Amniotic epithelial cell (primary cell): ENCODE data around the gene EML6.

Experiments
- DNase-seq: peaks from one replicate; pipeline ENCODE4 v3.0.0-alpha.2; 2010; ENCODE audit warnings: low read depth

EML6 gene

DNA sequence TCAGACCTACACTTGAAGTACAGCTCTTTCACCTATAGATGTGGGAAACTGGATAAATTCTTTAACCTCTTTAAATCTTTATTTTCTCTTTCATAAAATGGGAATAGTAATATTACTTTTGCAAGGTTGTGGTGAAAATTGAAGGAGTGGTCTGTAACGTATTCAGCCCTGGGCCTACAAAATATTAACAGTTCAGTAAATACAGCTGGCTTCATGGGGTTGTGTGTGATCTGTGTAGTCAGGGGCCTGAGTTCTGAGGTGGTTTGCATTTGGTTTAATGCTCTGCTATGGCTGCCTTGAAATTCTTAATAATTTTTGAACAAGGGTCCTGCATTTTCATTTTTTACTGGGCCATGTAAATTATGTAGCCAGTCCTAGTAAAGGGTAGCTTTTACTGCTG lies 16.8 kb upstream of the EML6 start:
- no peak for DNase-seq

DNA sequence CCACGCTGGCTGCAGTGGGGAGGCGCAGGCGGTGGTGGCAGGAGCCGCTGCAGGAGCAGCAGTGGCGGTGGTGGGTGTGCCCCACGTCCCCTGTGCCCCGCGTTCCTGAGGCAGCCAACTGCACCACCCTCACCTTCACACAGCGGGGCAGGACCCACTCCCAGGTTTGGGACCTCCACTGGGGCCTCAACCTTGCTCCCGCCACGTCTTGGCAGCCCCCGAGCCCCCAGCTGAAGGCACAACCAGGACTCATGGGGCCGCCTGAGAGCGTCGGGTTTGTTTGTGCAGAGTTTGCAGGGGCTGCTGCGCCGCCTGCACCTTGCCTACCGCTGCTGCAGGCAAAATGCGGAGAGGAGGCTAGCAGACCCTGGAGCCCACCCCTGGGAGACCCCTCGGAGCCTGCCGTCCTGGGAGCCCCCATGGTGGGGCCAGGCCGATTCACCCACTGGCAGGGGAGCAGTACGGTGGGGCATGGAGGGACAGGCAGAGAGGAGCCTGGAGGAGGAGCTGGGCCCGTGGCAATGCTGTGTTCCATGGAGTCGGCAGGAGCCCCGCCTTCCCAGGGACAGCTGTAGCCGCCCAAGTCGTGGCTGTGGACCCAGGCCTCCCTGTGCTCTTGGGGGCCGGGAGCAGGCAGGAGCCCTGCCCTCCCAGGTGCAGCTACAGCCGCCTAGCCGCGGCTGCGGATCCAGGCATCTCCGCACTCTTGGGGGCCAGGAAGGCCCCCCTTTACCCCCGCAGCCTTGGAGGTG lies 14.7 kb upstream of the EML6 start:
- DNase-seq, result no peak

DNA sequence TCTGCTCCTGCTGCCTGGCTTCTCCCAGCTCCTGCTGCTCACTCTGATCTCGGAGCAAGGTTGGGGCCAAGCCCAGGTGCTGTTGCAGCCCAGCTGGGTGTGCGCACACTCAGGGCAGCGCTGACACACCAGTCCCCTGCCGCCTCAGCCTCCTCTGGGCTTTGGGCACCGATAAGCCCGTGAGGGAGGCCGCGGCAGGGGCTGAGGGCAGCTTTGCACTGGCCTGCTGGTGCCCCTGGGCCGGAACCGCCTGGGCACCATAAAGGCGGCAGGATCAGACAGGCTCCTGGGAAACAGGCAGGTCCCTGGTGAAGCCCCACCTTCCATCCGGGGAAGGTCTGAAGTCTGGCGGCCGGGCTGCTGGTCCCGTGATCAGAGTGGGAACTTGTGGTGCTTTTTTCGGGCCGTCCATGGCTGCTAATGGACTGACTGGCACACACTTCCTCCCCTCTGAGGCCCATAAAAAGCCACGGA lies 14.1 kb upstream of the EML6 start:
- no peak for DNase-seq

DNA sequence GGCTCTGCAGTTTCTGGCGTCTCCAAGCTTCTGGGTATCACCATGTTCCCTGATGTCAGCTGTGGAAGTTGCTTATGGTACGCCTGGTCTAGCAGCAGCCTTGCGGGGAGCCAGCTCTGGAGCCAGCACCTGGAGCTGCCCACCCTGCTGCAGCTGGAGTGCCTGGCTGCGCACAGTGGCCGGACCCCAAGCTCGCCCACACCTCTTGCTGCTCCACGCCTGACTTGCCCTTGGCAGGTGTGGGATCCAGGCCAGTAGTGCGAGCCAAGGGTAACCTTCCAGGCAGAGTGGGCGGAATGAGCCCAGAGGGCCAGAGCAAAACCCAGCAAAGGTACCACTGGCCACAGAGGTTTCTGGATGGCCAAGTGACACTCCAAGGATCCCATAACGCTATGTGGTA lies 13.2 kb upstream of the EML6 start:
- DNase-seq, result no peak

DNA sequence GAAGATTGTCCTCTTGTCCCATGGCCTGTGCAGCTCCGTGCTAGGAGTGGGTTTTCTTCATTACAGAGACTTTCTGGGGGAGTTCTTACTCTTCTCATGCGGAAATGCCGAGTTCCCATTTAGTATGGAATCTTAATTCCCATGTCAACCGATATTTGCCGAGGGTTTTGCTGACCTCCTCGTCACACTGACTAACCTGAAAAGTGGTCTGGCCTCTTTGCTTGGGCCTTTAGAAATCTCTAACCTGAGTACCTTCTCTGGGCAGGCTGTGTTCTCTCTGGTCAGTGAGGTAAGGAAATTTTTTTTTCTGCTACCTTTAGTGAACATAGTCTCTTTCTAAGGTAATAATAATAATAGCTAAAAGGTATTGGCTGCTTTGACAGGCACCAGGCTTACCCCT lies 10.9 kb upstream of the EML6 start:
- DNase-seq, result no peak

DNA sequence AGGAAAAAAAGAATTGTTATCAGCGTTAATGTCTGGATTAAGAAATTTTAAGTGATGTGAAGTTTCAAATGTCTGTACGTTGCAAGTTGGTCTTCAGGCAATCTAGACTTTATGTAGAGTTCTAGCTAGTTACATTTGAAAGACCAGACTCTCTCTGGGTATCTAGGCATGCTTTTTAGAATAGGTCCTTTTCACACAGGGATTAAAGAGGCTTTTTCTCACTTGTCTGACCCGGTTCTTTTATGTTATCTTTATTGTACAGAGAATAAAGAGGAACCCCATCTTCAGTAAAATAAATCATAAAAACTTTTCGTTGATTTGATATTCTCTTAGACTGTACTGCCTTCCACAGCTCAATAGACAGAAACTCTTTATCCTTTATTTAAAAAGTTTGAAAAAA lies 8.5 kb upstream of the EML6 start:
- DNase-seq, result no peak

DNA sequence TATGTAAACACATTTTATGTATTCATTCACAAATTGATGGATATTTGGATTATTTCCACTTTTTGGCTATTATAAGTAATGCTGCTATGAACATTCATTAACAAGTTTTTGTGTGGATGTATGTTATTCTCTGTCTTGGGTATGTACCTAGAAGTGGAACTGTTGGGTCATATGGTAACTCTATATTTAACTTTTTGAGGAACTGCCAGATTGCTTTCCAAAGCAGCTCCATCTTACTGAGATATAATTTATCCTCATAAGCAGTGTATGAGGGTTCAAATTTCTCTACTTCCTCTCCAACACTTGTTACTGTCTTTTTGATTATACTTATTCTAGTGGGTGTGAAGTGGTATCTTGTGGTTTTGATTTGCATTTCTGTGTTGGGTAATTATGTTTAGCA lies 7.1 kb upstream of the EML6 start:
- DNase-seq, result no peak

DNA sequence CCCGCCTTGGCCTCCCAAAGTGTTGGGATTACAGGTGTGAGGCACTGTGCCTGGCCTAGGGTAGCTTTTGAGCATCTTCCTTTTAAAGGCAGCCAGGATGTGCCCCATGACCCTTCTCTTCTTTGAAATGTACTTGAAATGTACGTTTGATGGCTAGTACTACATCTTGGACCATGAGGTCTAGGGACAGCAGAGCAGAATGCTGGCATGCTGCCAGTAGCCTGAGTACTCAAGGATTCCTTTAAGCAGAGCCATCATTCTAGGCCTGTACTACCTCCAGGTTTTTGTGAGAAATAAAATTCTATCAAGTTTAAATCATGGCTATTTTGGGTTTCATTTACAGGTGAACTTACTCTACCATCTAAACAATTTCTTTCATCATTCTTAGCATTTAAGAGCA lies 2.9 kb upstream of the EML6 start:
- peak; percentile 18 for DNase-seq

DNA sequence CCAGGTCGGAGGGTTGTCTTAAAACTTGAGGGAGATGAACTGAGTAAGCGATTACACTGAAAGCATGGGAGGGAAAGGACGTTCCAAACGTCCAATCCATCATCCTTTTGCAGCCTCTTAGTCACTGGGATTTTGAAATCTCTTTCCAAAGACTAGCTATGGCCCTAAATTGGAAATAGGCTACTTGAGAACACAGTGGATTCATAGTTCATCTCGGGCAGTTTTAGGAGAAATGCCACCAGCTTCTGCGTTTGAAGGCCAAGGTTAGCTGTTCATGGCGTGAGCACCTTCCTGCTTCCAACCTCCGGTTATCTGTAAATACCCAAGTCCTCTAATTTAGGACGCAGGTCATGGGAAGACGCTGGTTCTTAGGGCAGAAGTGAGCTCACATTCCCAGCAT lies 821 bp upstream of the EML6 start:
- DNase-seq, result peak; percentile 95

DNA sequence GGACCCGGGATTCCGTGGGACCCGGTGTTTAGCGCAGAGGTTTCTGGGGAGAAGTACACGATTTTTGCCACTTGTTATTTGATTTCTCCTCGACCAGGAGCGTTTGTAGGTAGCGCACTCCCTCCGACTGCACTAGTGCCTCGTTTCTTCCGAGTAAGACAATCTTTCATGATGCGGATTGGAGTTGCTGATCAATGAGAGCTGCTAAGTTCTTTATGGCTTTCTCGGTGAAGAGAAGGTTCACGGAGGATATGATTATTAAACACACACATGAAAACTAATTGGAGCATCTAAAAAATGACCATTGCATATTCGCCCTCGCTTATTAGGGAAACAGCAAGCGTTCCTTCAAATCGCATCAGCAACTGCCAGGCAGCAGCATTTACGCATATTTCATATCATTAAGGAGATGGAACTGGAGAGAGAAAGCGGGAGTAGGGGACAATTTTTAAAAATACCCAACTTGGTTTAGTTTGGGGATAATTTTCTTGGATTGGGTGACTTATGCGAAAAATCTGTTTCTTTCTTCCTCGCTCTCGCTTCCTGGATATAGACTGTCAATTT lies 616 bp downstream of the EML6 start:
- peak; percentile 17 for DNase-seq

DNA sequence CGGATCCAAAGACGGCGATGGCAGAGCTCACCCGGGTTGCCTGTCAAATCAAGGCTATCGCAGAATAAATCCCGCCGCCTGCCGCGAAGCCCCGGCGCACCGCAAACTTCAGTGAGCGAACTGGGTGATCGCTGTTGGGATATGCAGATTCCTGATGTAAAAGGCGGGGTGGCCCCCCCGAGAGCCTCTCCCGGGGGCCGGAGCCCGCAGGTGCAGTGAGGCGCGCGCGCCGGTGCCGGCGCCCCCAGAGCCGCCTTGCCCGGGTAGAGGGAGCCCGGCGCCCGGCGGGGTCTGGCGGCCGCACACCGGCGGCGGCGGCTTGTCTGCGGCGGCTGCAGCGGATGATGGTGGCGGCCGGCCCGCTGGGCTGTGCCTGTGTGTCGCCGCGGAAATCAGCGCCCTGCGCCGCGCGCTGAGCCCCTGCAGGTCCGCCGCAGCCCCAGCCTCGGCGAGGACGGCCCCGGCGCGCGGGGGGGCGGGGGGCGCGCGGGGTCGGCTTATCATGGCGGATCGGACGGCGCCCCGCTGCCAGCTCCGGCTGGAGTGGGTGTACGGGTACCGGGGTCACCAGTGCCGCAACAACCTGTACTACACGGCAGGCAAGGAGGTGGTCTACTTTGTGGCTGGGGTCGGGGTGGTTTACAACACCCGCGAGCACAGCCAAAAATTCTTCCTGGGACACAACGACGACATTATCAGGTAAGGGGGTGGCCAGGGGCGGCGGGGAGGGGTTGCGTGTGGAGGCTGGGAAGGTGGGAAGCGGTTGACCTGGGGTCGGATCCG lies 1.3 kb downstream of the EML6 start:
- no peak for DNase-seq

DNA sequence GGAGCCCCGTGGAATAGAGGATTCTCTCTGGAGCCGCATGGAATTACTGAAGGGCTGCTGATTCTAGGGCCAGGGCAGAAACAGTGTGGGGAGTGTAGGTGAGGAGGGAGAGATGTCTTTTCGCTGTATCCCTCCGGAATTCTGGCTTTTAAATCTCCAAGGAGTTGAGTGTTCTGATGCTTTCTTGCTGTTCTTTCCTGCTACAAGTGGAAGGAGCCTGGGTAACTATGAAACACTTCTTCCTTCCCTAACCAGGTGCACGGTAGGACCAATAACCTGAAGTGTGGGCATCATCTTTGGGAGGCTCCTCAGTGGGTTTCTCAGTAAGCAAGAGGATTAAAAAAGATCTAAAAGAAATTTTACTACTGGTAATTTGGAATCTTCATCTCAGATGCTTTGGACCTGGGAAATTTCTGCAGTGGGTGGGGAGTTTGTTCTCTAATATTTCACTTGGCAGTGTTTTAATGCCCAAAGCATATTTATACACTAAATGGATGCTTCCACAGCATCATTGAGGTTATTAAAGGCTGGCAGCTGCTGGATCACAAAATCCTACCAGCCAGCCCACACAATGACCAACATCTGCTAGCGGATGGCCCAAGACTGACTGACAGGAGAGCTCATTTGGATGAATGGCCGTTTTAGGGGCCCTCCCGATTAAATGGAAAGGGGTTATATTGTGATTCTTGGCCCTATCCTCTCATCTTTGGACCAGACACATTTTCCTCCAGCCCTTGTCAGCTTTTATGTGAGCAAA lies 2.1 kb downstream of the EML6 start:
- DNase-seq, result no peak

DNA sequence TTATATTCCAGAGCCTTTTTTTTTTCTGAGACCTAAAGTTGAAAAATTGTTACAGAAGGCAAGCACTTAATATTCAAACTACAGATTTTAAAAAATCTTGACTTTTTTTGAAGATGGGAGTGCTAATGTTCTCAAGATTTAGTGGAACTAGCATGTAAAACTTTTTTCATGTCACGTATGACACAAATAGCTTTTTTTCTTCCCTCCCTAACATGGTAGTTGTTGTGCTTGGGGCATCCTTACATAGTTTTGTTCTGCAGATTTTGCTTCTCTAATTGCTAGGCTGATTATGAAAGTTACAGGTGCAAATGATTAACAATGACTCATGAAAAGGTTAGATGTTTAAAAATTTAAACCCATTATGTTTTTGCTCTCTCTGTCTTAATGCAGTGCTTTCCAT lies 3.0 kb downstream of the EML6 start:
- no peak for DNase-seq

DNA sequence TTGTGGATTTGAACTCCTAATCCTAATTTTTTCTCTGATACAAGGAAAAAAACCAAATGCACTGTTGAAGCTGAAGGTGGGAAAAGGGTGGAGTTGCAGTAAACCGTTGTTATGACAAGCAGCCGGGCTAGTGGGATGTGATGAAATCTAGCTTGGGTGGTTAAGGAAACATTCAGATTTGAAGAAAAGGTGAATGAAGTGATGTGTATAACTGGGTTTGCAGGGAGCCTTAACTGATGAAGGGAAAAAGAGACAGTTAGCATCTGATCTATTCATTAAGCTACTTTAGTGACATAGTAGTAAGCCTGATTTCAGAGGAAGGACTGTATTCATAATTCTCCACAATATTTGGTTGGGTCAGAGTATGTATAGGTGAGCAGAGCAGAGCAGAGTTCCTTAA lies 3.5 kb downstream of the EML6 start:
- no peak for DNase-seq

DNA sequence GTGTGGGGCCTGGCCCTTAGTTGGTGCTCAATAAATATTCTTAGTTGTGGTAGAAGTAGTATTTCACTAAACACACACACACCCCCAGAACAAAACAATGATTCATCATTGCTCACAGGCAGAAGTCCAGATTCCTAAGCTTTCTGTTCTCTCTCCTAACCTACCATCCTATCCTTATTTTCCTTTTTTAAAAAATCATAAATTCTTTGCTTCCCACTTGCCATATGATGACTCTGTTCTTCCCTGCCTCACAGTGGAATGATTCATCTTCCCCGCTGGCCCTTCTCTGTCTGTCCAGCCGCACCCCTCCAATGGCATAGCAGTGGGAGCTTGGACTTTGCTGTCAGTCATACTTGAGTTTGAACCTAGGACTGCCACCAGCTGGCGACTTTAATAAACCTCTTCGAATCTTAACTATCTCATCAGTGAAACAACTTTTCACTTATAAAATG lies 5.2 kb downstream of the EML6 start:
- peak; percentile 86 for DNase-seq

DNA sequence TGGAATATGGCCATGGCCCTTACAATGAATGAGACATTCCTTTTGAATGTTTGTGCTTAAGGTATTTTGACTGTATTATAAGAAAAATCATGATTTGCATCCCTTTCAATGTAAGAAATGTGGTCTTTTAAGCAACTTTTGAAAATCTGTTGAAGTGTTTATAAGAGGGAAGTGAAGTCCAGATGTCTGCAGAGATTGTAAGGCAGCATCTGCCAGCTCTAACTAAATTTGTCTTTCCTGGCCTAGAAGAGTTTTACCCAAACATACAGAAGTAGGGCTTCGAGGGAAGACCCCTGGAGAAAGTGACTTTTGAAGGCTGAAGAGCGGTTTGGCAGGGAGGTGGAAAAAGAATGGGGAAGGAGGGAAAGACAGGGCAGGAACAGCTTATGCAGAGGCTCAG lies 12.2 kb downstream of the EML6 start:
- no peak for DNase-seq

DNA sequence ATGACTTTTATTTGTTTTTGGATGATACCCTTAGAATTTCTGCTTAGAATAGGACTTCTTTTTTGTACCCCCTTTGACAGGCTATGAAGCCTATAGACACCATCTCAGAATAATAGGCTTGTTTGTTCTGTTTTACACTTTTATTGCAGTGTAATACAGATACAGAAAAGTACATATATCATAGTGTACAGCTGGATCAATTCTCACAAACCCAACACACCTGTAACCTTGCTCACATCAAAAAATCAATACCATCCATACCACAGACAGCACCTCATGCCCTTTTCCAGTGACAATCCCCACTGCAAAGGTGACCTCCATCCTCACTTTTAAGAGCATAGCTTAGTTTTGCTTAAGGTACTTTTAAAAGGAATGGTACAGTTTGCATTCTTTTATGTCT lies 14.8 kb downstream of the EML6 start:
- DNase-seq, result no peak

DNA sequence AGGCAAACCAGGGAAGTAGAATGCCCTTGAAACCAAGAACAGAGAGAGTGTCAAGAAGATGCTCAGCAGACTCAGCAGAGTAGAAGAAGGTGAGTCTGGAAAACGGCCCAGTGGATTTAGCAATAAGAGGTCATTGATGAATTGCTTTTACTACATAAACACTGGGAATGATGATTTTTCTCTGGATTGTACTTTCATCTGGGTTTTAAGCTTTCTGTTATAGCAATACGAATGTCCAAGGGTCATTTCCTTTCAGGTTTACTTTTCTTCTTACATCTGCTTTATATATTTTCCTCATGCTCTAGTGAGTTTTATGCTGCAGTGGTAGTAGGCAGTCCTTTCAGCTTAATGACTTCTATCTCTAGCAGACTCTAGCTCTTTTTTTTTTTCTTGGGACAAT lies 16.9 kb downstream of the EML6 start:
- peak; percentile 32 for DNase-seq

DNA sequence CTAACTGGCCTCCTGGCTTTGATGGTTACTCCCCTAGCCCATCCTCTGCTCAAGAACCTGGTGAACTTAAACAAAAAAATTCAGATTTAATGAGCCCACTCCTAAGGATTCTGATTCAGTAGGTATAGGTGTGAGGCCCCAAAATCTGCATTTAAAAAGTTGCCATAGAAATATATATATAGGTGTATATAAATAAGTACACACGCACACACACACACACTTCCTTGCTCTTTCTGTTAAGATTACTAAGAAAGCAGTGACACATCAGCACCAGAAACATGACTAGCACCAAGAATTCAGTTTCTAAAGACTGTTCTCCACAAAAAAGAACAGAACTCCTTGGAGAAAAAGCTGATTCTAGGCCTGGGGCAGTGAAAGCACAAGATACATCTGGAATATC lies 17.8 kb downstream of the EML6 start:
- DNase-seq, result no peak

DNA sequence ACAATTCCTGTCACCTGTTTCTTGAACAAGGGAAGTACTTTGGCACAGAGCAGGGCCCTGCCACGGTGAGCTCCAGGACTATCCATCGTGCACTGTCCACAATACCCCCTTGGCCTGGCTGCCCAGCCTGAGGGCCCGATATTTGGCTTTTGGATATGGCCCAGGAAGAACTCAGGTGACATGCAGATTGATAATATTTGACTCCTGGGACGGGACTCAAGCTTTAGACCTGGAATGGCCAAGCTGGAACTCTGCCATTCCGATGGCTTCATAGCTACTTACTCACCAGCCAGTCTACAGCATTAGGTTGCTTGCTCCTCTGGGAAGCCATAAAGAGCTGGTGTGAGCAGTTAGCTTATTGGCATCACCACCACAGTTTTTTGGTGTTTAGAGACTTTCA lies 26.6 kb downstream of the EML6 start:
- DNase-seq, result no peak

DNA sequence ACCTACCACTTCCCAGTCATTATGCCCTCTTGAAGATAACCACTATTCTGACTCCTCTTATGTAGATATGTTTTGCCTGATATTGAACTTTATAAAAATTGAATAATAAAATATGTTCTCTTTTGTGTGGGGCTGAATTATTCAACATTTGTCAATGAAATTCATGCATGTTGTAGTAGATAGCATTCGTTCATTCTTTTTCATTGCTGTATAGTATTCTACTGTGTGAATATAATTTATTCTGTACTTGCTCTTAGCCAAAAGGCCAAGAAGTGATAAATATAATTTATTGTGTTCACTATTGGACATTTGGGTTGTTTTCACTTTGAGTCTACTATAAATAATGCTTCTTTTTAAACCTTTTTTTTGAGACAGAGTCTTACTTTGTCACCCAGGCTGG lies 29.0 kb downstream of the EML6 start:
- no peak for DNase-seq

DNA sequence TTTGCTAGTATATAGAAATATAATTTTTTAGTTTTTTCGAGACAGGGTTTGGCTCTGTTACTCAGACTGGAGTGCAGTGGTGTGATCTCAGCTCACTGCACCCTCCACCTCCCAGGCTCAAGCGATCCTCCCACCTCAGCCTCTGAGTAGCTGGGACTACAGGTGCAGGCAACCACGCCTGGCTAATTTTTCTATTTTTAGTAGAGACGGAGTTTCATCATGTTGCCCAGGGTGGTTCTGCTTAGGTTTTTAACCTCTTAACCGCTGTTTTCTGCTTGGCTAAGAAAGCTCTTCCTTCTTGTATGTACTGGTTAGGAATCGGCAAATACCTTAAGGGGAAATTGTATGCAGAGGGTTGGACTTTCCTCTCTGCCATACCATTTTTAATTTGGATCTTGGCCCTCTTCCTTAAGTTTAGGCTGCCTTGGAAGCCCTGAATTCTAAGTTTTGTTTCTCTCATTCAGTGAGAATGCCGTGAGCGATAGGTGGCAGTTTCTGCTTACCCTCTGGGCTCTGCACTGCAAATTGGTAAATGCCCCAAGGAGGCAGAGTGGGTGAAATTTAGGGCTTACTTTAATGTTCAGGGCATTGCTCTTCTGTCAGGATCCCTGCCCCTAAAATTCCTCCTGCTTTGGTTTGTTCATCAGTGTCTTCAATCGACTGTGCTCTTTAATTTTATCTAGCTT lies 32.3 kb downstream of the EML6 start:
- no peak for DNase-seq
